Testis (tissue), 3 donors: ENCODE data around the gene TFB2M. TPM values are rescaled to one million over a fixed set of nuclear protein-coding genes. Genes with fewer than 3 reads are reported as not detected.

Experiments used
- DNase-seq: peaks from one replicate; pipeline ENCODE4 v3.0.0-alpha.2; 2019
- H3K27ac ChIP-seq, 2 donors: fragments of 200-600 bp; sonication (generic); one replicate each; pipeline ENCODE4 v1.5.1; 2019
- H3K27me3 ChIP-seq: fragments of 200-600 bp; sonication (generic); one replicate; pipeline ENCODE4 v1.5.1; 2019
- H3K36me3 ChIP-seq: fragments of 200-600 bp; sonication (generic); one replicate; pipeline ENCODE4 v1.5.1; 2017; ENCODE audit warnings: low read depth; ENCODE audit errors: missing control alignments
- H3K4me1 ChIP-seq: fragments of 200-600 bp; sonication (generic); one replicate; pipeline ENCODE4 v1.5.1; 2019
- H3K4me3 ChIP-seq, 2 donors: fragments of 200-600 bp; sonication (generic); one replicate each; pipeline ENCODE4 v1.5.1; 2017 to 2019
- H3K9me3 ChIP-seq: fragments of 200-600 bp; sonication (generic); one replicate; pipeline ENCODE4 v1.5.1; 2017
- POLR2A ChIP-seq: fragments of 450-650 bp; IDR thresholded peaks from one replicate; pipeline ENCODE4 v1.6.1; 2017; ENCODE audit warnings: antibody characterized with exemption, mild to moderate bottlenecking, moderate library complexity
- WGBS, 2 donors: methylation state at CpG; one replicate each; pipeline ENCODE4 v1.1.5; 2018; 5-methylcytosine and 5-hydroxymethylcytosine counted together
- intact Hi-C: fragments of 100-400 bp; cut with DNase I; formaldehyde crosslinking; loops from one replicate; pipeline ENCODE4 v1.15.1; 2023; ENCODE audit warnings: low total_unique reads
- polyA plus RNA-seq: library from polyadenylated mRNA; stranded (reverse); fragments of 350-450 nt; fragmentation: Illumina TruSeq; extraction: RNeasy Lipid Tissue Mini Kit (QIAGEN cat#74804); gene quantifications from one replicate; pipeline ENCODE4 v1.2.3, GENCODE V29; 2014; ENCODE audit warnings: low read depth, low replicate concordance; ENCODE audit not compliant: insufficient read depth
- total RNA-seq, 2 donors: library from RNA; depleted of rRNA; stranded (reverse); fragments of >200 nt; gene quantifications; one replicate each; pipeline ENCODE4 v1.2.3, GENCODE V29; 2016
- TF ChIP-seq, protein P1 (sequence below), 3 experiments: fragments of 450-650 bp in 2 of 3; fragments of 200-600 bp in 1 of 3; sonication (generic) in 1 of 3; IDR thresholded peaks; one replicate each; pipeline ENCODE4 v1.5.1; 2016 to 2019; ENCODE audit warnings: antibody characterized with exemption in 3 of 3, mild to moderate bottlenecking in 2 of 3, moderate library complexity in 1 of 3

The TFB2M gene
- total and polyA plus RNA-seq, 3 donors from 2014 or later = 15.7 to 20.0 (median 19.8) TPM

DNA sequence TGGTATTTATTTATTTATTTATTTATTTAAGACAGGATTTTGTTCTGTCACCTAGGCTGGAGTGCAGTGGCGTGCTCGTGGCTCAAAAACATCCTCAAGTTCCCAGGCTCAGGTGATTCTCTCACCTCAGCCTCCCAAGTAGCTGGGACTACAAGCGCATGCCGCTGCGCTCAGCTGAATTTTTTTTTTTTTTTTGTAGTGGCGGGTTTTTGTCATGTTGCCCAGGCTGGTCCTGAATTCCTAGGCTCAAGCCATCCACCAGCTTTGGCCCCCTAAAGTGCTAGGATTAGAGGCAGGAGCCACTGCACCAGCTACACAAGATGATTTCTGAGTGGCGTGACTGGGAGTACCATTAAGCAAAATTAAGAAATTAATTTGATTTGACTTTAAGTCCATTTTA lies 31.9 kb upstream of the TFB2M start:
- H3K4me3 ChIP-seq = no peak overlapping the region
- no peak for DNase-seq
- TF ChIP-seq, protein P1, sequence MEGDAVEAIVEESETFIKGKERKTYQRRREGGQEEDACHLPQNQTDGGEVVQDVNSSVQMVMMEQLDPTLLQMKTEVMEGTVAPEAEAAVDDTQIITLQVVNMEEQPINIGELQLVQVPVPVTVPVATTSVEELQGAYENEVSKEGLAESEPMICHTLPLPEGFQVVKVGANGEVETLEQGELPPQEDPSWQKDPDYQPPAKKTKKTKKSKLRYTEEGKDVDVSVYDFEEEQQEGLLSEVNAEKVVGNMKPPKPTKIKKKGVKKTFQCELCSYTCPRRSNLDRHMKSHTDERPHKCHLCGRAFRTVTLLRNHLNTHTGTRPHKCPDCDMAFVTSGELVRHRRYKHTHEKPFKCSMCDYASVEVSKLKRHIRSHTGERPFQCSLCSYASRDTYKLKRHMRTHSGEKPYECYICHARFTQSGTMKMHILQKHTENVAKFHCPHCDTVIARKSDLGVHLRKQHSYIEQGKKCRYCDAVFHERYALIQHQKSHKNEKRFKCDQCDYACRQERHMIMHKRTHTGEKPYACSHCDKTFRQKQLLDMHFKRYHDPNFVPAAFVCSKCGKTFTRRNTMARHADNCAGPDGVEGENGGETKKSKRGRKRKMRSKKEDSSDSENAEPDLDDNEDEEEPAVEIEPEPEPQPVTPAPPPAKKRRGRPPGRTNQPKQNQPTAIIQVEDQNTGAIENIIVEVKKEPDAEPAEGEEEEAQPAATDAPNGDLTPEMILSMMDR (IDR thresholded peaks at IDR 0.05) = no peak
- no peak for TF ChIP-seq POLR2A
- 93 to 98% methylated on average over 7 of the region's 7 CpGs for WGBS, 2 donors
- peaks cover 8% of the 10 kb centered on the region for H3K4me1 ChIP-seq
- H3K27ac ChIP-seq = no peak overlapping the region
- no peaks in the 10 kb centered on the region for H3K36me3 ChIP-seq
- H3K9me3 ChIP-seq = no peaks in the 10 kb centered on the region
- H3K27me3 ChIP-seq = no peaks in the 10 kb centered on the region
- intact Hi-C loops = no loop called here

DNA sequence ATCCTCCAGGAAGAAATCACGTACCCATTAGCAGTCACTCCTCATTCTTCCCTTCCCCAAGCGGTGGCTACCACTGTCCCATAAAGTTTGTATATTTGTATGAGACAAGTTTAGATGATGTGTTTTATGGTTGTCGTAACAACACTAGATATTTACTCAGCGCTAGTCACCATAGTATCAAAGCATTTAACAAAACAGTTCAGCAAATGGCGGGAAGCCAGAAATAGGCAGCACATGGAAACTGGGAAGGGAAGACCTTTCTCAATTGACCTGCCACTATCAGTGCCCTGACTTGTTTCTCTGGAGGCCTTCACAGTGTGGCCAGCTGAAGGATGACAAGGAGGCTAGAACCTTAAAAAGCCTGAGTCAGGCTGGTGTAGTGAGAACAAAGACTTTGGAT lies 31.3 kb upstream of the TFB2M start:
- no peaks in the 10 kb centered on the region for H3K36me3 ChIP-seq
- peaks cover 9% of the 10 kb centered on the region for H3K4me1 ChIP-seq
- DNase-seq = no peak
- TF ChIP-seq POLR2A = no peak
- TF ChIP-seq, protein P1 (IDR thresholded peaks at IDR 0.05) = no peak
- 80 to 91% methylated on average over 5 of the region's 5 CpGs for WGBS, 2 donors
- H3K27ac ChIP-seq = no peak overlapping the region
- intact Hi-C loops = no loop called here
- no peaks in the 10 kb centered on the region for H3K9me3 ChIP-seq
- no peak overlapping the region for H3K4me3 ChIP-seq
- H3K27me3 ChIP-seq = no peaks in the 10 kb centered on the region

DNA sequence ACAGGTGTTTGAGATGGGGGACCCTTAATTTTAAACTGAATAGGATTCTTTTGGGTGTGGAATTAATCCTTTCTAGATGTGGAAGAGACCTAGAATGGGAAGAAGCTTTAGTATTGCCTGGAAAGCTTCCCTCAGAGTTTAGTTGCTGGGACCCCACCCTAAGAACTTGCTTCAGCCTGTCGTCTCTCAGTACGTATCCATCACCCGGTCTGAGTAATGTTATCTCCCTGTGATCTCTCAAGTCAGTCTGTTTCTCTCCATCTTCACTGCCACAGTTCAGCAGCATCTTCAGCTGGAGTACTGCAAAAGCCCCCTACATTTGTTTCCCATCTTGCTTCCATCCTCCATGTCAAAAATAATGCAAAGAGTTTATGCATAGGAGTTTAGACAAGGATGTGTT lies 29.1 kb upstream of the TFB2M start:
- Histone ChIP-seq H3K36me3 (no peaks in the 10 kb centered on the region), H3K4me1 (peaks cover 4% of the 10 kb centered on the region), H3K27ac (no peak overlapping the region), H3K27me3 (no peaks in the 10 kb centered on the region), H3K9me3 (no peaks in the 10 kb centered on the region), H3K4me3 (no peak overlapping the region)
- DNase-seq = no peak
- intact Hi-C loops = no loop called here
- 82% methylated on average over 3 of the region's 3 CpGs for WGBS, 2 donors
- TF ChIP-seq, protein P1 (IDR thresholded peaks at IDR 0.05) = no peak
- no peak for TF ChIP-seq POLR2A

- H3K9me3 ChIP-seq = no peaks in the 10 kb centered on the region
- no peak overlapping the region for H3K4me3 ChIP-seq
- intact Hi-C loops = no loop called here
- H3K4me1 ChIP-seq = peaks cover 8% of the 10 kb centered on the region
- H3K27me3 ChIP-seq = no peaks in the 10 kb centered on the region
- H3K36me3 ChIP-seq = no peaks in the 10 kb centered on the region
- no peak for DNase-seq
- no peak for TF ChIP-seq POLR2A
- TF ChIP-seq, protein P1 (IDR thresholded peaks at IDR 0.05) = no peak
- peak overlapping the region in 1 of 2 donors; percentile 36 for H3K27ac ChIP-seq
These were observed 26.6 kb upstream of the TFB2M start for GRCh38 chr1:246592695-246593094.

- Histone ChIP-seq H3K27ac (peak overlapping the region in 1 of 2 donors; percentile 36), H3K9me3 (no peaks in the 10 kb centered on the region), H3K4me1 (peaks cover 13% of the 10 kb centered on the region), H3K27me3 (no peaks in the 10 kb centered on the region), H3K36me3 (no peaks in the 10 kb centered on the region), H3K4me3 (no peak overlapping the region)
- intact Hi-C loops = no loop called here
- WGBS, 2 donors = 89 to 95% methylated on average over 13 of the region's 13 CpGs
- no peak for DNase-seq
- TF ChIP-seq POLR2A = no peak
- TF ChIP-seq, protein P1 (IDR thresholded peaks at IDR 0.05) = no peak
These were observed 25.9 kb upstream of the TFB2M start for GRCh38 chr1:246591958-246592357.
